ENCODE results near the gene SETBP1.

- TF ChIP-seq PREB (CRISPR knock-in tag; IDR thresholded peaks at IDR 0.05) (no peak), WHSC1 (IDR thresholded peaks at IDR 0.05; ENCODE audit: low read length) (no peak), GATA2 (CRISPR knock-in tag; IDR thresholded peaks at IDR 0.05) (no peak), EP300 (IDR thresholded peaks at IDR 0.05; ENCODE audit: low read length) (no peak)
Measured at GRCh38 chr18:44732599-44732998, 51.9 kb downstream of the SETBP1 start.
